HG02870 (cell line): ENCODE data around the gene HIVEP2.

ENCODE experiments used
- ATAC-seq: cut with Tn5 transposase; IDR thresholded peaks from one replicate; pipeline ENCODE4 v1.9.1; 2021; ENCODE audit warnings: mild to moderate bottlenecking, moderate library complexity; ENCODE audit not compliant: unreplicated experiment

The HIVEP2 gene

GRCh38 chr6:142796571-142796970 lies 148.4 kb downstream of the HIVEP2 start:
- no peak for ATAC-seq

DNA sequence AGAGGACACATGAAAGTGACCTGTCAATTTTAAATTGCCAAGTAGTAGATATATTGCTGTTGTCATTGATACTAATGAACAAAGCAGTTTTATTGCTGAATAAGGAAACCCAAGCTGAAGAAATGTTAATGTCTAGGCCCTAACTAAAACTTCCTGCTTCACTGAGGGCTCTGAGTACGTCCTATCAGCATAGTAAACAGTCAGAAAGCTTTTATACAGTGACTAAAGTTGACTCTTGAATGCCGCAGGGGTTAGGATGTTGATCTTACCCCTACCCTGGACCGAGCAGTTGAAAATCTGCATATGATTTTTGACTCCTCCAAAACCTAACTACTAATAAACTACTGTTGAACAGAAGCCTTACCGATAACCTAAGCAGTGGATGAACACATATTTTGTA lies 149.0 kb downstream of the HIVEP2 start:
- no peak for ATAC-seq

DNA sequence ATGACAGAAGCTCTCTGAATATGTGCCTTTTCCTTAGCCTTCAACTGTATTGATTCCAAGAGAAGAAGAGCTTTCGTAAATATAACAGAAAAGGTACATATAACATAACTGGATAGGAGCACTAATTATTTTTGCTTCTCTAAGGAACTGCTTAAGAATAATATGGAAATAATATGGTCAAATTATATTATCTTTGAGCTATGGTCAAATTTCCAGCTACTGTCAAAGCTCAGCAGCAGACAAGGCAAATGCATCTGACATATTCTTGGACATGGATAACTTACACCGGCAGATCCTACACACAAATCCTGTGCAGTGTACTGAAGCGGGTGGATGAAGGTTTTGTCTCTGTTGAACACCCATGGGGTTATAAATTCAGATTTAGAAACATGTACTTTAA lies 150.6 kb downstream of the HIVEP2 start:
- ATAC-seq, result no peak

DNA sequence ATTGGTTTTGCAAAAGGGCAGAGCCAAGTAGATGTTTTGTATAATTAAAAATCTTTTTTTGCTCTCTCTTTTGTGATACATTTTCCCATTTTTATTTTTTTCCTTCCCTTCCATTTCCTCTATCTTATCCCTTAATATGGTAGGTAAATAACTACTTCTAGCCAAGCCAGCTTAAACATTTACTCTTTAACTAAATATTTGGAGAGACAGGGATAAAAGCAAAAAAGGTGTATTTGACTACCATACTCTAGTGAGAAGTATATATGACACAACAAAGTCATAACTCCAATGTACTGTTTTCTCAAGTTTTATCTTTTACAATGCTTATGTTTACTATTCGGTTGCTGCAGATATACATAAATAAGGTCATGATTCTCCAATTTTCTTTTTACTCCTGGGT lies 154.7 kb downstream of the HIVEP2 start:
- ATAC-seq, result no peak

GRCh38 chr6:142787422-142787821 lies 157.6 kb downstream of the HIVEP2 start:
- ATAC-seq, result no peak

GRCh38 chr6:142786476-142786875 lies 158.5 kb downstream of the HIVEP2 start:
- no peak for ATAC-seq

DNA sequence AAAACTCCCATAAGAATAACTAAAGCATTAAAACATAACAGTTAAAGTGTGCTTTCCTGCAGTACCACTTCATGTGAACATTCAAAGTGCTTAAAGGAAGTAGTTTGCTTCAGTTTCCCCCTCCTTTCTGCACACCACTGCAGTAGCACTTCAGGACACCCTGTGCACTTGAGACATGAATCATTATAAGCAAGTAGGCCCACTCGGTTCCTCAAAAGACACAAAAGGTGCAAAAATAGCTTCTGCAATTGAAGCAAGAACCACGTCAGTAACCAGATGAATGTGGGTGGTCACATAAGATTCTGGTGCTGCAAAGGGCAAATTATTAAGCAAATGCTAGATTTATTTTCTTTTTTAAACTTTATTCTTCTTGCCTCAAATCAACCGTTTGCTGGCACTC lies 160.6 kb downstream of the HIVEP2 start:
- ATAC-seq, result peak; percentile 100

GRCh38 chr6:142783499-142783898 lies 161.5 kb downstream of the HIVEP2 start:
- ATAC-seq, result no peak

GRCh38 chr6:142781129-142781528 lies 163.8 kb downstream of the HIVEP2 start:
- ATAC-seq, result no peak

DNA sequence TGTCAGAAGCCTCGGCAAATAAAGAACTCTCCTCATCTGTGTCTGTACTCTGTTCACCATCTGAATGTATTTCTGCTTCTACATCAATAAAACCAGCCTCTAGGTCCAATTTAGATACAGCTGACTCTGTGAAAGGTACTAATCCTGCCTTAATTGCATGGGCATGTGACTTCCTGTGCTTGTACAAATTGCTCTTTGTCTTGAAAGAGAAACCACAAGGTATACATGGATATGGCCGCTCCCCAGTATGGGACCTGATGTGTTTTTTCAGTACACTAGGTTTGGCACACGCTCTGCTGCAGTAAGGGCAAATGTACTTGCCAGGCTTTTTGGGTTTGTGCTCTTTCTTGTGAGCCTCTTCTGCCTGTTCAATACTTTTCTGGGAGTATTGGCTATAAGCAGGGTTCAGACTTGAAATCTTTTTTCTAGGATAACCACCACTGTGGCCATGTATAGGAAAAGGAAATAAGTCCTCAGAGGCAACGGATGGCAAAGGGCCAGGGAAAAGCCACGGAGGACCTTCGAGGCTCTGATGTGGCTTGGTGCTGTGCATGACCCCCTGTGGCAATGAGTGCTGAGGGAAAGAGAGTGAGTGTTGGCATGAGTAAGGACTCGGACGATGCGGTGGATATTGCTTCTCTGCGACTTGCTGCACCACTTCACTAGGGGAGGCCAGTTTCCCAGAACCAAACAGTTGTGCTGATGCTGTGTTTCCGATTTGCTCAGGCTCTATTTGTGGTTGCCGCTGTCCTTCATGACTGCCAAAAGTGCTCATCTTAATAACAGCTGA lies 170.9 kb downstream of the HIVEP2 start:
- ATAC-seq, result no peak

- ATAC-seq, result no peak
These were observed 171.7 kb downstream of the HIVEP2 start for GRCh38 chr6:142773324-142773723.

GRCh38 chr6:142771162-142771561 lies 173.8 kb downstream of the HIVEP2 start:
- ATAC-seq, result no peak

- ATAC-seq, result no peak
These were observed 179.7 kb downstream of the HIVEP2 start for GRCh38 chr6:142765306-142765705.

DNA sequence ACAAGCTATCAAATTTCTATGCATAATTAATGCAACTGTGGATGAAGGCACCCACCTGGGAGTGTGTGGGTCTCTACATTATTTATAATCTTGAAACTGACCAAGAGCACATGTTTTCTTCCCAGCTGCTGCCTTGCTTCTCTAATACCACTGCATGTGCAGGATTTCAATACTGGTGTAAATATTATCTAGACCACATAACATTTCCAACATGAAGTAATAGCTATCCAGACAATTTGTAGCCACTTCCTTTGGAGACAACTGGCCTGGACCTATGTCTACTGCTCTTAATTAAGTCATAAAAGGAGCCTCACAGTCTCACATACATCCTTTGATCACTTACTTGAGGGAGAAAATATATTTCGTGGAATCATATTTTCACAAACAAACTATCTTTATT lies 180.7 kb downstream of the HIVEP2 start:
- no peak for ATAC-seq

GRCh38 chr6:142763205-142763604 lies 181.8 kb downstream of the HIVEP2 start:
- no peak for ATAC-seq

- peak; percentile 90 for ATAC-seq
These were observed 183.2 kb downstream of the HIVEP2 start for GRCh38 chr6:142761756-142762155.

DNA sequence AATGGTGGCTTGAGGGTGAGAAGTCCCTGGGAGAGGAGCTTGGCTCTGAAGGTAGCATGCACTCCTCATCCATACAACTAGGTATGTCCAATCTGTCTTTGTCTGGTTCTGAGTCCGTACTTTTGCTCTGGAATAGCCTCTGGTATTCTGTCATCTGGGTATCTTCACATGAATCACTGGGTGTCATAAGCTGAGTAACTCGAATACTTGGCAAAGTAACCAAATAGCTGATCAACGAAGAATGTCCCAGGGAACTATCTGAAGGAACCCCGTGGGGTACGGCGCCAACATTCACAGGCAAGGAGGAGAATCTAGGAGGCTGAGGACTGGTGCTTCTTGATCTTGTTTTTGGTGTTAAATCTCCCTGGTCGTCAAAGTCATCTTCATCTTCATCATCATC lies 184.8 kb downstream of the HIVEP2 start:
- ATAC-seq, result no peak

DNA sequence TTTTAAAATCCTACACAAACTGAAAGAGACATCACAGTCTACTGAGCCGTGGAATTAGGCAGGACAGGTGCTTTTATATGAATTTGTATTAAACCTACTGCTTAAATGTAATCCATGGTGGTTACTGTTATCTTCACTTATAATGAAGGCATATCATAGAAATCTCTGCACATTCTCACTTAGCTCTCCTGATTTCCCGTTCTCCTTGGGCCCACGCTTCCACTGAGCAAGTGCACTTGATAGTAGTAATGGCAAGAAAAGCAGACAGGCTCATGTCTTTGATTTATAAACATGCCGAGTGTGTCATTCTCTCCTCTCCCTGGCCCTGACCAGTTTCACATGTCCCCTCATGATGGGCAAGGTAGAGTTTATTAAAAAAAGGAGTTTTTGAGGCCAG lies 186.3 kb downstream of the HIVEP2 start:
- no peak for ATAC-seq

DNA sequence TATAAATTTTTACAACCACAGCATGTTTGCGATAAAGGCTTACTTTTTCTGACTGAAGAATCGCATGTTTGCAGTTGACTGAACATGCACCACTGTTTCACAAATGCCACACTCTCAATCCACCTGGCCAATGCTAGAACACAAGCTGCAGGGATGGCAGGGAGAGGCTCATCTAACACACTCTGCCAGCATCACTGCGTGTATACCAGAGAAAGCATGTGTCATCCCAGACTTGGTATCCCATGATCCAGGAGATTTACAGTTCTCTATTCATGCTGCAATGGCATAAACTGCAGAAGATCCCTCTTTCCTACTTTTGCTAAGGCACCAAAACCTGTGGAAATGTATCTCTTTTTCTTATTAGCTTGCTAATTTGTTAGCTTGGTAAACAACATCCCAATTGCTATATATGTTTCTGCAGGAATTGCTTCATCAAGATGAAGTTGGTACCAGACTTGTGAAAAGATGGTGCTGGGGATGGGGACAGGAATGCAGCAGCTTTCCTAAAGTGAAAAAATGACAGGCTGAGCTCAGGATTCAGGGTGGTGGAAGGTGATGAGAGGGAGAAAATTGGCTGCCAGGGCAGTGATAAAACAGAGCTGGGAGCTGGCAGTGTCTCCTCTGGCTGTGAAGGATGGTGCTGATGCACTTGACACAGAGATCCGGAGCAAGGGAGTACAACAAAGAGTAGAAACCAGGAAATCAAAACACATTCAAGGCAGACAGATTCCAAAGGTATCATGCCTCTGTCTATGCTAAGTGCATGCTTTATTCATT lies 186.9 kb downstream of the HIVEP2 start:
- no peak for ATAC-seq

DNA sequence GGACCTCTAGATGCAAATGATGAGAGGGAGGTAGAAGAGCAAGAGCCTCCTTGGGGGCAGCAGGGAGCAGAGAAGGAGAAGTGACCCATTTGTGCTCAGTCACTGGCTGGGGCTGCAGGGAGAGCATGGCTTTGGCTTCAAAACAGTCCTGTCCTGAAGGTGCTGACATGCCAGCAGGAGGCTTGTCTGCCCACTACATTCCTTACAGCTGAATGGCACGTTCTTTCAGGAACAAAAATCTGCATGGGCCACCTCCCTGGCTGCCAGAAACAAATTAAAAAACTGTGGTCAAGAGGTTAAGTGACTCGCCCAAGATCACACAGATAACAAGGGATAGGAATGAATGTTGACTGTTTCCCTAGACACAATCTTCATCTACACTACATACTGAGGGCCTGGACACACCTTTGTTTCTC lies 188.8 kb downstream of the HIVEP2 start:
- ATAC-seq, result no peak

DNA sequence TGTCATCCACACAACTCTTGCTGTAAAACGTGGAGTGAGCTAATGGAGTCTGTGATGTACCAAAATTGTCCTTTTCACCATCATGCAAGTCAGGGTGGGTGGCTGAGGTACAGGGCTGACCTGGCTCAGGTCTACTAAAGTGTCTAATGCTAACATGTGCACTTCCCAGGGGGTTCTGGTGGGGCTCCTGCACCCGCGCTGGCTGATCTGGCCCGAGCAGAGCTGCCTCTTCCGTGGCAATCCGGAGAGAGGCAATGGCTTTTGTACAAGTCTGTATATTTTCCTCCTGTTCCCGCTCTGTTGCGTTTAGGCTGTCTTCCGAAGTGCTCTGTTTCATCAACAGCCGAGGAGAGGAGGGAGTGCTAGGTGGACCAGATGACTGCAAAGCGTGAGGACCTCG lies 191.8 kb downstream of the HIVEP2 start:
- ATAC-seq, result no peak

- ATAC-seq, result no peak
These were observed 192.6 kb downstream of the HIVEP2 start for GRCh38 chr6:142752348-142752747.
